ENCODE measurements around the gene RAB9B.

Gene RAB9B, protein sequence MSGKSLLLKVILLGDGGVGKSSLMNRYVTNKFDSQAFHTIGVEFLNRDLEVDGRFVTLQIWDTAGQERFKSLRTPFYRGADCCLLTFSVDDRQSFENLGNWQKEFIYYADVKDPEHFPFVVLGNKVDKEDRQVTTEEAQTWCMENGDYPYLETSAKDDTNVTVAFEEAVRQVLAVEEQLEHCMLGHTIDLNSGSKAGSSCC

DNA sequence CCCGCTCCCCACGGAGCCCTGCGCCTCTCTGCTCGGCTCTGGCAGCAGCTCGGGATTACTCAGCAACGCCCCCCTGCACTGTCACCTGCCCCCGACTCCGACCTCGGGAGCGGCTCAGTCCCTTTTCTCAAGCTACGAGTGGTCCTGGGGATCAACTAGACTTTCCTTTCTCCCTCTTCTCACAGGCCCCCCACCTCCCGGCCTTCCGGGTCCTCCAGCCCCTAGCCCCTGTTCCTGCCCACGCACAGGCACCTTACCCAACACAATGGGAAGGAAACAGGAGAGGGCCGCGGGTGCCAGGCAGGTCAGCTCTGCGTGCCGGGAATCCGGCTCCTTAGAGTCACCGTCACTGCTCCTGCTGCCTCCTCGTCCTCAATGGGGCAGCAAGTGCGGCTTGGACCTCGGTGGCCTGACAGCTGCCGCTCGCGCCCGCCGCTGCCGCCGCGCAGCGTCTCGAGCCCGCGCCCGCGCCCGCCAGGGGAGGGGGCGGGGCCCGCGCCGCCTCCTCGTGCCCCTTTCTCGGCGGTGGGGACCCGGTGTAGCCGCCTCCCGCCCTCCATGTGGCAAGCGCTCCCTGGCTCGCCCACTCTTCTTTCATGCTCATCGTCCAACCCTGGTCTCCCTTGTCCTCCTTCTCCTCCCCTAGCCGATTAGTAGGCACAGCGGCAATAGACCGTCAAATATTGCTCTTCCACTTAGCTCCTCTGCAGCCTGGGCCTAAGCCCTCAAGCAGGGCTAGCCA lies at the start of gene RAB9B:
Gene RAB9B, minus strand, starts transcription at position 455 of the 742 bp plus-strand sequence. CDS start 6,473 bp downstream, outside the sequence.
- in situ Hi-C loops (cut with HindIII; ENCODE audit: low sequenced_read_pairs): no loop called here
- TF ChIP-seq, protein P1, sequence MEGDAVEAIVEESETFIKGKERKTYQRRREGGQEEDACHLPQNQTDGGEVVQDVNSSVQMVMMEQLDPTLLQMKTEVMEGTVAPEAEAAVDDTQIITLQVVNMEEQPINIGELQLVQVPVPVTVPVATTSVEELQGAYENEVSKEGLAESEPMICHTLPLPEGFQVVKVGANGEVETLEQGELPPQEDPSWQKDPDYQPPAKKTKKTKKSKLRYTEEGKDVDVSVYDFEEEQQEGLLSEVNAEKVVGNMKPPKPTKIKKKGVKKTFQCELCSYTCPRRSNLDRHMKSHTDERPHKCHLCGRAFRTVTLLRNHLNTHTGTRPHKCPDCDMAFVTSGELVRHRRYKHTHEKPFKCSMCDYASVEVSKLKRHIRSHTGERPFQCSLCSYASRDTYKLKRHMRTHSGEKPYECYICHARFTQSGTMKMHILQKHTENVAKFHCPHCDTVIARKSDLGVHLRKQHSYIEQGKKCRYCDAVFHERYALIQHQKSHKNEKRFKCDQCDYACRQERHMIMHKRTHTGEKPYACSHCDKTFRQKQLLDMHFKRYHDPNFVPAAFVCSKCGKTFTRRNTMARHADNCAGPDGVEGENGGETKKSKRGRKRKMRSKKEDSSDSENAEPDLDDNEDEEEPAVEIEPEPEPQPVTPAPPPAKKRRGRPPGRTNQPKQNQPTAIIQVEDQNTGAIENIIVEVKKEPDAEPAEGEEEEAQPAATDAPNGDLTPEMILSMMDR (IDR thresholded peaks at IDR 0.05; ENCODE audit: low read depth, low read length, missing control alignments): no peak
- peak within 1 kb of the TSS; percentile 49 for H3K4me3 ChIP-seq (ENCODE audit: low read depth, low read length)
- DNase-seq (ENCODE audit: low read depth): no peak

DNA sequence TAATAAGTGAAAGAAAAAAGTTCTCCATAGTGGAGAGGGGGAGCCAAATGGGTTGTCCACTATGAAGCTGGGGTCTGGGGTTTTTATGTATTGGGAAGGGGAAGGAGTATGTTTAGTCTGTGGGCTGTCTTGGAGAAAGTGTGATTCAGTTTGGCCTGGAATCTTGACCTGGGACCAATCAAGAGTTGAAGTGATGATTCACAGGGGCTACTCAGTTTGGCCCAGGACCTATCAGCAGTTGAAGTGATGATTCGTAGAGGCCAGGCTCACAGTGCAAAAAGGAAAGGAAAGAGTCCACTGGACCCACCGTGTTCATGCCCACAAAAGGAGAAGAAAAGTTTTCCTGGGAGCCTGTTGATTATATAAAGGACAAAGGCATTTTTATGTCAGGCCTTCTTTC lies 47.3 kb upstream of the RAB9B start:
- no peak overlapping the region for H3K4me3 ChIP-seq (ENCODE audit: low read depth, low read length)
- no peak for DNase-seq (ENCODE audit: low read depth)
- in situ Hi-C loops (cut with HindIII; ENCODE audit: low sequenced_read_pairs): no loop called here
- TF ChIP-seq, protein P1 (IDR thresholded peaks at IDR 0.05; ENCODE audit: low read depth, low read length, missing control alignments): no peak

DNA sequence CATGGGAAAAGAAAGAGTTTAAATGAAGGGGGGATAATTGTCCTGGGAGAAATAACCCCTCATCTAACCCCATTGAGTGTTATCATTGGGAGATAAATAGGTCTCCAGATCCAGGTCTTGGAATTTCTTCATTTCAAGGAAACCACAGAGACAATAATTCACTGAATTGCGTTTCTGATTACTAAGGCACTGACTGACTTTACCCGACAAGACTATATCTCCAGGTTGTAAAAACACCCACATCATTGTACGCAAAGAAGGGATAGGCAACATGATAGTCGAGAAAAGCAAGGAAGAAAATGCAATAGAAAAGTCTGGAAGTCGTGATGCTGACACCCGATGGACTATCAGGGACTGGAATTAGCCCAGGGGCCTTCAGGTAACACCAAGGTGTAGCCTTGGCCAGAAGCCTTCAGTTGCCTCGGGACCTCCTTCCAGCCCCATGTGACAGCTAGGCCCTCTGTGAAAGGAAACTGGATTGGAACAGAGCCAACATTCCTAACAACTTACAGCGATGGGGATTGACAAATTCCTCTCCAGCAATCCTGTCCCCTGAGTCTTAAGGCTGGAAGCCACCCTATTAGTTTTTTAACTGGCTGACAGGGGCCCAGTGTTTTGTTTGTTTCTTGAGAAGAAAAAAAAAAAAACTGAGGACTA lies 46.5 kb upstream of the RAB9B start:
- in situ Hi-C loops (cut with HindIII; ENCODE audit: low sequenced_read_pairs): no loop called here
- no peak overlapping the region for H3K4me3 ChIP-seq (ENCODE audit: low read depth, low read length)
- TF ChIP-seq, protein P1 (IDR thresholded peaks at IDR 0.05; ENCODE audit: low read depth, low read length, missing control alignments): no peak
- peak; percentile 15 for DNase-seq (ENCODE audit: low read depth)

DNA sequence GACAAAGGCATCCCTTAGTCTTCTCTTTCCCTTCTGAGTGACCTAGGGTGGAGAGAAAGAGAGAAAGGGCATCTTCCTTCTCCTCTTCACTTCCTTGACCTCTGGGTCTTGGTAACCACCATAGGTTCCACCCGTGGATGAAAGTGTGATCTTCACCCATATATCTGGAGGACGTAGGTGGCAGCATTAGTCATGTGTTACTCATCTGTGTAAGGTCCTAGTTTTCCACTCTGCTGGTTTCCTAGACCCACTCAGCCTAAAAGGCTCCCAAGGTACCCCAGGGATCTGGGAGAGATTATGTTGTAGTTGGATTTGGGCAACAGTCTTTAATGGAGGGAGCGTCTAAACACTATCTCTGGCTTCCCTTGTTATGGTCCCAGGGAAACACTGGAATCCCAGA lies 45.5 kb upstream of the RAB9B start:
- no peak for DNase-seq (ENCODE audit: low read depth)
- no peak overlapping the region for H3K4me3 ChIP-seq (ENCODE audit: low read depth, low read length)
- in situ Hi-C loops (cut with HindIII; ENCODE audit: low sequenced_read_pairs): no loop called here
- TF ChIP-seq, protein P1 (IDR thresholded peaks at IDR 0.05; ENCODE audit: low read depth, low read length, missing control alignments): no peak

DNA sequence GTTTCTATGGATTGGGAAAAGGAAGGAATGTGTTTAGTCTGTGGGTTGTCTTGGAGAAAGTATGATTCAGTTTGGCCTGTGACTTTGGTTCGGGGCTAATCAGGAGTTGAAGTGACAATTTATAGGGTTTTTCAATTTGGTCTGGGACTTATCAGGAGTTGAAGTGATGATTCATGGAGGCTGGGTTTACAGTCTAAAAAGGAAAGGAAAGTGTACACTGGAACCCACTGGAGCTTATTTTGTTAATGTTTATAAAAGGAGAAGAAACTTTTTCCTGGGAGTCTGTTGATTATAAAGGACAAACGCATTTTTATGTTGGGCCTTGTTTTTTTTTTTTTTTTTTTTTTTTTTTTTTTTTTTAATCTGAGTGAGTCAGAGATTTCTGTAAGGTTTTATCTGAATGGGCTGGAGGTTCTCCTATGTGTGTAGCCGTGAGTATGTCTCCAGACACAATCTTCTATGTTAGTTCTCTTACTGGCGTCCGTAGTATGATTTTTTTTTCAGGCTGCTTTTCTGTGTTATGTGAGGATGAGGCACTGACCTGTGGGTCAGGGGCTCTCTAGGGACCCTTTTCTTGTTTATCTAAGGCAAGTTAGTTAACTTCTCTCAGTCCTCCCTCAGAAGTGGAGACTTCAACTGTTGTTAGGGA lies 33.0 kb upstream of the RAB9B start:
- DNase-seq (ENCODE audit: low read depth): no peak
- in situ Hi-C loops (cut with HindIII; ENCODE audit: low sequenced_read_pairs): no loop called here
- TF ChIP-seq, protein P1 (IDR thresholded peaks at IDR 0.05; ENCODE audit: low read depth, low read length, missing control alignments): no peak
- H3K4me3 ChIP-seq (ENCODE audit: low read depth, low read length): no peak overlapping the region

DNA sequence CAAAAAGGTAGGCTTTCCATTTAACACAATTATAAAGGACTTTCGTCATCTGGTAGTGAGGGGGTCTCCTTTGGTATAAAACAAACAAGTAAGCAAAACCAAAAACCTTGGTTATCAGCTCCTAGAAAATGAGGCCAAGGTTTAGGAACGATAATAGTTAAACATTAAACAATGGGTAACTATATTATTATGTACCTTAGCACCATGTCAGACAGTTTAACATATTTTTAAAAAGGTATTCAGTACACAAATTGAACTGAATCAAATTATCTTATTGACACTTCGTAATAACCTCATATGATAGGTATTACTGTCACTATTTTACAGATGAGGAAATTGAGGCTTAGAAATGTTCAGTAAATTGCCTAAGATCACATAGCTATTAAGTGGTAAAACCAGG lies 32.1 kb upstream of the RAB9B start:
- no peak overlapping the region for H3K4me3 ChIP-seq (ENCODE audit: low read depth, low read length)
- in situ Hi-C loops (cut with HindIII; ENCODE audit: low sequenced_read_pairs): no loop called here
- TF ChIP-seq, protein P1 (IDR thresholded peaks at IDR 0.05; ENCODE audit: low read depth, low read length, missing control alignments): no peak
- DNase-seq (ENCODE audit: low read depth): no peak

All from astrocyte of the cerebellum (primary cell).